ENCODE results near the gene MFGE8. TPM values are rescaled to one million over a fixed set of nuclear protein-coding genes. Genes with fewer than 3 reads are reported as not detected.

MFGE8 gene
- total RNA-seq, 1 experiment from 2014 or later: 54.5 TPM

GRCh38 chr15:88956263-88956662 is 43.1 kb upstream of the MFGE8 start:
- Histone ChIP-seq H3K9me3 (ENCODE audit: insufficient read depth, low read depth) (no peaks in the 10 kb centered on the region), H3F3A (ENCODE audit: insufficient read depth, low read depth) (no peaks in the 10 kb centered on the region), H3K27ac (no peak overlapping the region), H3K9me2 (ENCODE audit: insufficient read depth) (no peaks in the 10 kb centered on the region), H2AFZ (no peak overlapping the region), H3K36me3 (ENCODE audit: low read depth) (no peaks in the 10 kb centered on the region), H3K79me2 (ENCODE audit: low read depth) (no peaks in the 10 kb centered on the region), H3K4me1 (replicated peaks; ENCODE audit: insufficient read depth) (no peaks in the 10 kb centered on the region), H3K27me3 (ENCODE audit: insufficient read depth, low read depth) (peaks cover 4% of the 10 kb centered on the region; the same call in 1 of the 2 replicates), H4K20me1 (ENCODE audit: insufficient read depth) (no peaks in the 10 kb centered on the region), H3K4me2 (no peak overlapping the region), H3K4me3 (no peak overlapping the region)
- BruUV-seq (replicated peaks): no TSS peak
- intact Hi-C loops (cut with micrococcal nuclease; ENCODE audit: unreplicated experiment): no loop called here
- DNase-seq: no peak
- no peak for TF ChIP-seq EZH2 (IDR thresholded peaks at IDR 0.05; ENCODE audit: low read depth)
- ChIA-PET CTCF (no interaction called here), POLR2A (ENCODE audit: unreplicated experiment) (no interaction called here)

- ChIA-PET CTCF (no interaction called here), POLR2A (ENCODE audit: unreplicated experiment) (no interaction called here)
- no peaks in the 10 kb centered on the region for H3F3A ChIP-seq (ENCODE audit: insufficient read depth, low read depth)
- no peaks in the 10 kb centered on the region for H3K9me2 ChIP-seq (ENCODE audit: insufficient read depth)
- no peak overlapping the region for H3K27ac ChIP-seq
- no peaks in the 10 kb centered on the region for H4K20me1 ChIP-seq (ENCODE audit: insufficient read depth)
- H2AFZ ChIP-seq: no peak overlapping the region
- H3K79me2 ChIP-seq (ENCODE audit: low read depth): no peaks in the 10 kb centered on the region
- no TSS peak for BruUV-seq (replicated peaks)
- TF ChIP-seq EZH2 (IDR thresholded peaks at IDR 0.05; ENCODE audit: low read depth): no peak
- TF ChIP-seq CTCF (conservative IDR thresholded peaks at IDR 0.05): no peak
- H3K27me3 ChIP-seq (ENCODE audit: insufficient read depth, low read depth): no peaks in the 10 kb centered on the region; the same call in 1 of the 2 replicates
- intact Hi-C loops (cut with micrococcal nuclease; ENCODE audit: unreplicated experiment): no loop called here
- H3K4me2 ChIP-seq: no peak overlapping the region
- H3K4me1 ChIP-seq (replicated peaks; ENCODE audit: insufficient read depth): no peaks in the 10 kb centered on the region
- H3K36me3 ChIP-seq (ENCODE audit: low read depth): no peaks in the 10 kb centered on the region
- no peak for DNase-seq
- no peak overlapping the region for H3K4me3 ChIP-seq
- no peaks in the 10 kb centered on the region for H3K9me3 ChIP-seq (ENCODE audit: insufficient read depth, low read depth)
Observed at GRCh38 chr15:88954431-88955277, 41.5 kb upstream of the MFGE8 start.

GRCh38 chr15:88950600-88951160 is 37.5 kb upstream of the MFGE8 start:
- intact Hi-C loops (cut with micrococcal nuclease; ENCODE audit: unreplicated experiment): no loop called here
- Histone ChIP-seq H3K4me2 (no peak overlapping the region), H3K4me1 (replicated peaks; ENCODE audit: insufficient read depth) (no peaks in the 10 kb centered on the region), H3K27me3 (ENCODE audit: insufficient read depth, low read depth) (no peaks in the 10 kb centered on the region; the same call in 1 of the 2 replicates), H3K36me3 (ENCODE audit: low read depth) (no peaks in the 10 kb centered on the region), H4K20me1 (ENCODE audit: insufficient read depth) (no peaks in the 10 kb centered on the region), H3K4me3 (no peak overlapping the region), H2AFZ (no peak overlapping the region), H3K9me2 (ENCODE audit: insufficient read depth) (no peaks in the 10 kb centered on the region), H3K27ac (no peak overlapping the region), H3K79me2 (ENCODE audit: low read depth) (no peaks in the 10 kb centered on the region), H3K9me3 (ENCODE audit: insufficient read depth, low read depth) (no peaks in the 10 kb centered on the region), H3F3A (ENCODE audit: insufficient read depth, low read depth) (no peaks in the 10 kb centered on the region)
- TF ChIP-seq EZH2 (IDR thresholded peaks at IDR 0.05; ENCODE audit: low read depth): no peak
- no peak for TF ChIP-seq CTCF (conservative IDR thresholded peaks at IDR 0.05)
- peak in 1 of 2 experiments; percentile 43 for DNase-seq
- BruUV-seq (replicated peaks): no TSS peak
- POLR2A ChIA-PET (ENCODE audit: unreplicated experiment): no interaction called here
- CTCF ChIA-PET: no interaction called here

All from PC-9 (cell line).